Erythroblast (primary cell): ENCODE results near the gene TMEM187.

Experiments used
- GATA1 ChIP-seq: IDR thresholded peaks from 2 replicates; pipeline ENCODE4 v1.6.1; 2011; ENCODE audit warnings: low read depth, mild to moderate bottlenecking, control low read depth, low read length, moderate library complexity
- POLR2A ChIP-seq: IDR thresholded peaks from 2 replicates; pipeline ENCODE4 v1.6.1; 2011; ENCODE audit warnings: mild to moderate bottlenecking, low read length

DNA sequence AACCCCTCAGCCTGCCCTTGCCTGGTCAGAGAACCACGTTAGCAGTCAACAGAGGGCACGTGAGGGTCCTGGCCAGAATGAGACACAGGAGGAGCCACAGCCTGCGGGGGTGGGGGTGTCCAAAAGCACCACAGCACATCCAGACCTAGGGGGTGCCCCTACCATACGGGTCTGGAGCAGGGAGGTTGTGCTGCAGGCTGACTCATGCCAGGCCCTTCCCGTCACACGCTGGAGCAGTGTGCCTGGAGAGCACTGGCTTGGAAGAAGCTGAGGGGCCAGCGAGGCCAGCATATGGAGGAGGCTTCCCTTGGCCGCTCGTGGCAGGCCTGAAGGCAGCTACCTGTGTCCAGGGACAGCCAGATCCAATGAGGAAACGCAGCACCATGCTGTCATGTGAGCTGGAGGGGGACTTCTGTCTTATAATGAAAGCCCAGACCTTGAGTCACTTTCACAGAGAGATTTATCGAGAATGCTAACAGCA, 48.6 kb downstream of the TMEM187 start:
- no peak for TF ChIP-seq POLR2A
- no peak for TF ChIP-seq GATA1
